HEK293T (cell line): ENCODE results near the gene FTCDNL1.

Source experiments
- CTCF ChIA-PET: fragments of 350-600 bp; formaldehyde crosslinking; extraction: SDS; loops from one replicate; lab custom pipeline; 2021; ENCODE audit warnings: antibody characterized with exemption, inconsistent platforms; lab: Yijun Ruan, JAX
- POLR2A ChIA-PET: fragments of 350-600 bp; formaldehyde crosslinking; extraction: SDS; loops from one replicate; lab custom pipeline; 2020; ENCODE audit warnings: antibody characterized with exemption, inconsistent platforms; lab: Yijun Ruan, JAX
- DNase-seq: peaks from one replicate; pipeline ENCODE4 v3.0.0; 2012; ENCODE audit warnings: mixed read lengths; ENCODE audit errors: extremely low spot score
- ARNT ChIP-seq: fragments of 450-650 bp; IDR thresholded peaks from 2 replicates; pipeline ENCODE4 v1.6.1; 2017; ENCODE audit warnings: mild to moderate bottlenecking
- BHLHE40 ChIP-seq: fragments of 450-650 bp; IDR thresholded peaks from 2 replicates; pipeline ENCODE4 v1.6.1; 2016; ENCODE audit warnings: mild to moderate bottlenecking, moderate library complexity, borderline replicate concordance
- CTBP1 ChIP-seq: fragments of 450-650 bp; IDR thresholded peaks from 2 replicates; pipeline ENCODE4 v1.6.1; 2016; ENCODE audit warnings: borderline replicate concordance
- ELF4 ChIP-seq: fragments of 450-650 bp; IDR thresholded peaks from 2 replicates; pipeline ENCODE4 v1.6.1; 2017; ENCODE audit warnings: antibody characterized with exemption
- FOXA1 ChIP-seq: fragments of 450-650 bp; IDR thresholded peaks from 2 replicates; pipeline ENCODE4 v1.6.1; 2016; ENCODE audit warnings: mild to moderate bottlenecking
- FOXK2 ChIP-seq: fragments of 450-650 bp; IDR thresholded peaks from 2 replicates; pipeline ENCODE4 v1.6.1; 2016; ENCODE audit warnings: mild to moderate bottlenecking
- FOXM1 ChIP-seq: fragments of 450-650 bp; IDR thresholded peaks from 2 replicates; pipeline ENCODE4 v1.6.1; 2017; ENCODE audit warnings: mild to moderate bottlenecking, borderline replicate concordance
- HDGF ChIP-seq: fragments of 450-650 bp; IDR thresholded peaks from 2 replicates; pipeline ENCODE4 v1.6.1; 2017; ENCODE audit warnings: antibody characterized with exemption, borderline replicate concordance
- L3MBTL2 ChIP-seq: fragments of 450-650 bp; conservative IDR thresholded peaks from 2 replicates; pipeline ENCODE4 v1.6.1; 2016; ENCODE audit warnings: mild to moderate bottlenecking
- LEF1 ChIP-seq: fragments of 450-650 bp; IDR thresholded peaks from 2 replicates; pipeline ENCODE4 v1.6.1; 2017; ENCODE audit warnings: mild to moderate bottlenecking, borderline replicate concordance
- NFRKB ChIP-seq: fragments of 450-650 bp; IDR thresholded peaks from 2 replicates; pipeline ENCODE4 v1.6.1; 2016; ENCODE audit warnings: mild to moderate bottlenecking, moderate library complexity
- SP1 ChIP-seq: fragments of 450-650 bp; IDR thresholded peaks from 2 replicates; pipeline ENCODE4 v1.6.1; 2017
- SUZ12 ChIP-seq: fragments of 450-650 bp; IDR thresholded peaks from 2 replicates; pipeline ENCODE4 v1.6.1; 2016; ENCODE audit warnings: mild to moderate bottlenecking
- TARDBP ChIP-seq: fragments of 450-650 bp; IDR thresholded peaks from 2 replicates; pipeline ENCODE4 v1.6.1; 2016
- ZNF384 ChIP-seq: fragments of 450-650 bp; IDR thresholded peaks from 2 replicates; pipeline ENCODE4 v1.6.1; 2016
- TF ChIP-seq, protein P1 (sequence below): fragments of 450-650 bp; IDR thresholded peaks from 2 replicates; pipeline ENCODE4 v1.6.1; 2016

FTCDNL1 gene

DNA sequence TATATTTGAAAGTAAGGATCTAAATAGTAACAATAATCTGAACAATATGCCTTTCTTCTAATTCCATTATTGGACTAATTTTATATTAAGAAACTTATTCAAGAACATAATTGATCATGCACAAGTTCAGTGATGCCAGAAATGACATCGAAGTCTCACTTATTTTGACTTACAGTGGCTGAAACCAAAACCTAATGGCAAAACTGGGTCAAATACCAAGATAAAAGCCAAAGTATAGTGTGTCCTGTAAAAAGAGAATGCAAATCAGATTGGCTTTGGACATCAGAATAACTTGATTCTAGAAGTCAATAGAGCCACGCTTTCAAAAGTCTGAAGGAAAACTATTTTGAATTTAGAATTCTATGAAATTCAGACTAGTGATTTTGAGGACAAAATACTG, 137.2 kb downstream of the FTCDNL1 start:
- DNase-seq, result no peak
- ChIA-PET CTCF (interaction anchor here (1.1 kb wide), 1 partner anchor 9 kb away, joined by 3 read pairs; no protein-coding TSS in a partner anchor), POLR2A (no interaction called here)
- TF ChIP-seq, protein P1, sequence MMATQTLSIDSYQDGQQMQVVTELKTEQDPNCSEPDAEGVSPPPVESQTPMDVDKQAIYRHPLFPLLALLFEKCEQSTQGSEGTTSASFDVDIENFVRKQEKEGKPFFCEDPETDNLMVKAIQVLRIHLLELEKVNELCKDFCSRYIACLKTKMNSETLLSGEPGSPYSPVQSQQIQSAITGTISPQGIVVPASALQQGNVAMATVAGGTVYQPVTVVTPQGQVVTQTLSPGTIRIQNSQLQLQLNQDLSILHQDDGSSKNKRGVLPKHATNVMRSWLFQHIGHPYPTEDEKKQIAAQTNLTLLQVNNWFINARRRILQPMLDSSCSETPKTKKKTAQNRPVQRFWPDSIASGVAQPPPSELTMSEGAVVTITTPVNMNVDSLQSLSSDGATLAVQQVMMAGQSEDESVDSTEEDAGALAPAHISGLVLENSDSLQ, result no peak
- TF ChIP-seq HDGF (no peak), FOXA1 (no peak), LEF1 (no peak), ELF4 (no peak), NFRKB (no peak), TARDBP (no peak), BHLHE40 (no peak), L3MBTL2 (no peak), CTBP1 (no peak), FOXK2 (no peak), SUZ12 (no peak), ZNF384 (no peak), ARNT (no peak), SP1 (no peak), FOXM1 (no peak)

DNA sequence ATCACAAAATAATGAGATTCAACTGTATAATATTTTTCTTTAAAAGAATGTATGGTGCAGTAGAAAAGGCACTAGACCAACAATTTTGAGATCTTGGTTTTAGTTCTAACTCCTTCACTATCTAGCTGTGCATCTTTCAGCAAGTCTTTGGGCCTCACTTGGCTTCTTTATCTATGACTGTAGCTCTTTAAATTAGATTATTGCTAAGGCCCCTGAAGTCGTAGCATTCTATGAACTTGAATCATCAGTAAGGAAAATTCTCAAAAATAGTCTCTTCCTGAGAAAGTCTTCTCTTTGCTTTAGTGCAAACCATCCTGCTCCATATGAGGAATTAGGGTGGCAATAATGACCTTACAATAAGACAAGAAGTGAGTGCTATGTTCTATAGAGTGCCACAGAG, 140.4 kb downstream of the FTCDNL1 start:
- no peak for DNase-seq
- POLR2A ChIA-PET, result no interaction called here
- TF ChIP-seq NFRKB (no peak), CTBP1 (no peak), HDGF (no peak), L3MBTL2 (no peak), LEF1 (no peak), BHLHE40 (no peak), SP1 (no peak), FOXM1 (no peak), ZNF384 (no peak), ELF4 (no peak)
- TF ChIP-seq, protein P1, result no peak
- CTCF ChIA-PET, result no interaction called here
